Measurements from ENCODE around the gene FABP6.
A peak's percentile ranks its signal among the peaks of the same experiment; 100 is the strongest.
"Not testable (repeated sequence)": the region's sequence is repeated elsewhere in the genome, so short reads cannot be mapped to it uniquely, and the experiment has no call there.

The FABP6 gene, protein sequence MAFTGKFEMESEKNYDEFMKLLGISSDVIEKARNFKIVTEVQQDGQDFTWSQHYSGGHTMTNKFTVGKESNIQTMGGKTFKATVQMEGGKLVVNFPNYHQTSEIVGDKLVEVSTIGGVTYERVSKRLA

DNA sequence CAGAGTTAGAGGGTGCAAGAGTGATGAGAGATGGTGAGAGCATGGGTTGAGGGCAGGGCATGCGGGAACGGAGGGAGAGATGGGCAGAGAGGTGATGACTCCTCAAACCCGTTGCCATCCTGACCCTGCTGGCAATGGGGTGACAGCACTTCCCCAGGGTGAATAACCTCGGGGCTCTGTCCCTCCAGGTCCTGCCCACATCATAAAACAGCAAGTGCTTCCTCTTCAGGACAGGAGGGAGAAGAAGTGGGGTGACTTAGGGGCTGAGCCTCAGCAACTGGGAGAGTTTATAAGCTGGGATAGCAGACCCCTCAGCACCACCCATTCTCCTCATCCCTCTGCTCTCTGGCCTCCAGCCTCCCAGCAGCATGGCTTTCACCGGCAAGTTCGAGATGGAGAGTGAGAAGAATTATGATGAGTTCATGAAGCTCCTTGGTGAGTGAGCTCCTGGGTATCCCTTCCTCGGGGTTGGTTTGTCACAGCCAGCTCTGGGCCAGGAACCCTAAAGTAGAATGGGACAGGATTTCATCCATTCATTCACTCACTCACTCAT is at the start of gene FABP6:
Gene FABP6 (plus strand): TSS at position 317 of the 553 bp plus-strand sequence. CDS start 52 bp downstream, at position 369.
- DNase-seq = no peak

DNA sequence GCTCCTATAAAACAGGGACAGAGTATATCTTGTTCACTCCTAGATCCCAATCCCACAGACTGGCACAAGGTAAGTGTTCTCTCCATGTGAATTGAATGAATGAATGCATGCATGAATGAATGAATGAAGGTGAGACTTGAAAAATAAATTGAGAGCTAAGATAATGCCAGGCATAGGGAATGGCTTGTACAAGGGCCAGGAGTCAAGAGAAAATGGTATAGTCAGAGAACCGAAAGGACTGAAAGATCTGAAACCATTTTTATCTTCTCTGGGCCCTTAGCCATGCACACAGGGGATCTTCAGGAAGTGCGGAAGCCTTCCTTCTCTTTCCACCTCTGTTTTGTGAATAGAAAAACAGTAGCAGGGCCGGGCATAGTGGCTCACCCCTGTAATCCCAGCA is 48.4 kb upstream of the FABP6 start:
- no peak for DNase-seq

DNA sequence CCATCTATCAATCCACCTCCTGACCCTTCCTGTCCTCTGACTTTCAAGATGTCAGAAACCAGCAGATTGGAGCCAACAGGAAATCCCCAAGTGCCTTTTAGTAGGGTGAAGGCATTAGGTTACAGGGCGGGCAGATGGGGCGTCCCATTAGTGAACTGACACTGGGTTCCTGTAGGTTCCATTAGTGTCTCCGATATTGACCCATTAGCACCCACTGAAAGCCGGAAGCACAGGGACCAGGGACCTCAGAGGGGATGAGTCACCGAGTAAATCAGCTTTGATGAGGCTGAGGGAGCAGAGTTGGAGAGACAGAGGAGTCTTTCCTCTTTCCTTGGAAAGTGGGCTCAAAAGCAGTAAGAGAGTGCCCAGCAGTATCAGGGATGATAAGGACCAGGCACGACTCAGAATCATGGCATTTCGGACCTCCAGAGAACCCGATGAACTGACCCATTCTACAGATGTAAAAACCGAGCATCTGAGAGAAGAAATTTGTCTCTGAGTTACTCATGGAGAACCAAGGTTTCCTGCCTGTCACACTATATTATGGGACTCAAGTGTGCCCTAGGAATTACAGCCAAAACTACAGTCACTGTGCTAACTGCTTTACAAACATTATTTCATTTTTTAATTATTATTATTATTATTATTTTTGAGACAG is 47.2 kb upstream of the FABP6 start:
- DNase-seq = no peak

DNA sequence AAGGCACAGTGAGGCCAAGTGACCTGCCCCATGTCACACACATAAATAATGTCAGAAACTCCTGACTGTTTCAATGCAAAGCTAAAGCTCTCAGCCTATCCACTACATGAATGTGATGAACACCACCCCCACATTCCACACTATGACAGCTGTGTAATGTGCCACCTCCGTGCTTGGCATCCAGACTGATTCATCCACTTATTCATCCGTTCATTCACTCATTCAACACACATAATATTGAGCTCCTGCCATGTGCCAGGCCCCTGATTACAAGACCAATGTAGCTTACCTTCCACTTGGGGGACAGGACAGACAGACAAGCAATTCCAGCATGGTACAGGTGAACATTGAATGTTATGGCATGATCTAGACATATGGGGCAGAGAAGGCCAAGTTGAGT is 46.2 kb upstream of the FABP6 start:
- no peak for DNase-seq

DNA sequence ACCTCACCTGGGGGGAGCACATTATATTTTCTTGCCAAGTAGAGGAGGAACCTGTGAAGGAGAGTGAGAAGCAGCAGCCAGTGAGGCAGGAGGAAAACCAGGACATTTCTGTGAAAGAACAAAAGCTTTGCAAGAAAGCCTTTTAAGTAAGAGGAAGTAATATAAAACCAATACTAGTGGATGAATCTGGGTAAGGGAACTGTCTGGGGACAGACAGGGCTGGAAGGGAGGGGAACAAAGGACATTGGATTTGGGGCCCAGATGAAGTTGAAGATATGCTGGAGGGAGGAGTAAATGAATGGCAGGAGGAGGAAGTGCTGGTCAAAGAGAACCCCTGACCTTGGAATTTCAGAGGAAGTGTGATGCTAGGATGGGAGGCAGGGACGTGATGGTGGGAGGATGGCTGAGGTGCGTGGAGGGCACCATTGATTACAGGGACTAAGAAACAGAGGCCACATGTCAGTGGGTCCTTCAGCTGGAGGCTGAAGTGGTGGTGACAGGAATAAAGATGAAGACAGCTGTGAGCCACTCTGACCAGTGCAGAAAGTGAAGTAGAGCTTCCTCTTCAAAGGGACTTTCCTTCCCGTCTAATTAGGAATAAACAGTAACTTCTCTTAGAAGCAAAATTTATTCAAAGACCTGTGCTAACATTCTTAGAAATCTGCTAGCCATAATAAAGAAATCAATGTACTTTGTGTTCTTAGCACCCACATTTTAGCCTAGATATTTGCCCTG is 43.5 kb upstream of the FABP6 start:
- DNase-seq = no peak

DNA sequence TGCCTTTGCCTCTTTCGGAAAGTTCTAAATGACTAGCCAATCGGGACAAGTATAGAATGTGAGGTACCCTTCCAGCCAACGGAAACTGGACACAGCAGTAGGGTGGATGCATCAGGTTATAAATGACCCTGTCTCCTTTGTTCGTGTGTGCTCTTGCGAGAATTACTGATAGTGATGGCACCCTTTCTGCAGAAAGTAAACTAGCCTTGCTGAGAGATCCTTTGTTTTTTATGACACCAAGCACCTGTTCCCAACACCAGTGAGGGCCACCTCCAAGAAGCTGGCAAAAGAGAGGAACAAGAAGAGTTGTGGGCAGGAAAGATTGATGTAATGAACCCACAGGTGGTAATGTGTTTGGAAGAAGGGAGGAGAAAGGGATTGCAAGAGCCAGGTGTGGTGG is 42.8 kb upstream of the FABP6 start:
- no peak for DNase-seq

DNA sequence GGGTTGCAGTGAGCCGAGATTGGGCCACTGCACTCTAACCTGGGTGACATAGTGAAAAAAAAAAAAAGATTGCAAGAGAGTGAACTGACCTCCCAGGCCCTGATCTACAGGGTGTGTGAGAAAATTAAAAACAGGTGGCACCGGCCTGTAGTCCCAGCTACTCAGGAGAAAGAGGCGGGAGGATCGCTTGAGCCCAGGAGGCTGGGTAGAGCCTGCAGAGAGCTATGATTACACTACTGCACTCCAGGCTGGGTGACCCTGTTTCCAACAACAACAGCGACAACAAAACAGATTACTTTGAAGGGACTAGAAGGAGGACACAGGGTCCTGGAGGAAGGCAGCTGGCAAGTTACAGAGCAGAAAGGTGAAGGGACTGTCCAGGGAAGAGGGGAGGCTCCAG is 42.2 kb upstream of the FABP6 start:
- no peak for DNase-seq

DNA sequence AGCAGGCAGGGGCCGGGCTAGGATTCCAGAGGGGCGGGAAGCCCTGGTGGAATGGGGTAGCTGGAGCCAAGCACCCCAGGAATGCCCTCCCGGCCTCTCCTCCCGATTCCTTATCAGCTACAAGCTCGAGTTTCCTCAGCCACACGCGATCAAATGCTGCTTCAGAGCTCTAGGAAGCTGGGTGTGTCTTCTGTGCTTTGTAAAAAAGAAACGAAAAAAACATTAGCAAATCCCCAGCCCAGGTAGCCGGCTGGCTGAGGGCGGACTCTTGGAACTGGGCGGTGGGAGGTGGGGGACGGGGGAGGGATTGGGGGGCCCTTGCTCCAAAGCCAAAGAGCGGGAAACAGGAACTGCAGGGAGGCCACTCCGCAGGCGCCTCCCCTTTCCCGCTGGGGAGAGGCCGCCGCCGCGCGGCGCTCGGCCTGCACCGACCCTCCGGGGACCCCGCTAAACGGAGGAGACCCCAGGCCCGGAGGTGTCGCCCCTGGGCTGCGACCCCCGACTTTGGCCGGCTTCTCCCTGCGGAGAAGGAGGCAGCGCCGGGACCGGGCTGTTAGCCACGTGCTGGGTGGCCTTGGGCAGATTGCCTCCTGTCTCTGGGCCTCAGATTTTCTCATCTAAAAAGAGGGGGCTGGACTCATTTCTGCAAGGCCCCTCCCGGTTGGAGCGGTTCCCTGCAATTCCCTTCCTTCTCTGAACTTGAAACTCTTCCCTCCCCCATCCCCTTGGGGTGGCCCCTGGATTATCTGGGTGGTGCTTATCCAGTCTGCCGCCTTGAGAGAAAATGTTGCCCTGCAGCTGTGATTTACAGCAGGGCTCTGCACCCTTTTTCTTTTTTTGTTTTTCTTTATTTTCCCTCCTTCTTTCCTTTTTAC is 40.9 kb upstream of the FABP6 start:
- DNase-seq = no peak

DNA sequence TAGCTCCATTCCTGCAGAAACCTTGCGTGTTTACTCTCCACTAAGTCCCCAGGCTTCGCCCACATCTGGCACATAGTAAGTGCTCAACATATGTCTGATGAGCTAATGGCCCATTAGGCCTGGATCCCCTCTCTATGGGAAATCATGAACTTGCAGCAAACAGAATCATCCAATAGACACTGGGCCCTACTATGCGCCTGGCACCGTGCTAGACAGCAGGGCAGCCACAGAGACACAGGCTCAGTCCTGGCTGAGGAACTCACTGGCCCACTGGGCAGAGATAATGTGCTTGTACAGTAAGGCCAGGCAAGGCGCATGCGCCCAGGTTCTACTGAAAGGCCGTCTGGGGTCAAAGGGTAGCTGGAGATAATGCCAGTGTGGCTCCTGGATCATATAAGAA is 36.9 kb upstream of the FABP6 start:
- DNase-seq = no peak

DNA sequence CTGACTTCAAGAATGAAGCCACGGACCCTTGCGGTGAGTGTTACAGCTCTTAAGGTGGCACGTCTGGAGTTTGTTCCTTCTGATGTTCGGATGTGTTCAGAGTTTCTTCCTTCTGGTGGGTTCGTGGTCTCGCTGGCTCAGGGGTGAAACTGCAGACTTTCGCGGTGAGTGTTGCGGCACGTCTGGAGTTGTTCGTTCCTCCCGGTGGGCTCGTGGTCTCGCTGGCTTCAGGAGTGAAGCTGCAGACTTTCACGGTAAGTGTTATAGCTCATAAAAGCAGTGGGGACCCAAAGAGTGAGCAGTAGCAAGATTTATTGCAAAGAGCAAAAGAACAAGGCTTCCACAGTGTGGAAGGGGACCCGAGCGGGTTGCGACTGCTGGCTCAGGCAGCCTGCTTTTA is 36.2 kb upstream of the FABP6 start:
- DNase-seq = not testable (repeated sequence)

DNA sequence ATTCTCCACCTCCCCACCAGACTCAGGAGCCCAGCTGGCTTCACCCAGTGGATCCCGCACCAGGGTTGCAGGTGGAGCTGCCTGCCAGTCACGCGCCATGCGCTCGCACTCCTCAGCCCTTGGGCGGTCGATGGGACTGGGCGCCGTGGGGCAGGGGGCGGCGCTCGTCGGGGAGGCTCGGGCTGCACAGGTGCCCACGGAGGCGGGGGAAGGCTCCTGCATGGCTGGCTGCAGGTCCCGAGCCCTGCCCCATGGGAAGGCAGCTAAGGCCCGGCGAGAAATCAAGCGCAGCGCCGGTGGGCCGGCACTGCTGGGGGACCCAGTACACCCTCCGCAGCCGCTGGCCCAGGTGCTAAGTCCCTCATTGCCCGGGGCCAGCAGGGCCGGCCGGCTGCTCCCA is 35.5 kb upstream of the FABP6 start:
- DNase-seq = not testable (repeated sequence)

DNA sequence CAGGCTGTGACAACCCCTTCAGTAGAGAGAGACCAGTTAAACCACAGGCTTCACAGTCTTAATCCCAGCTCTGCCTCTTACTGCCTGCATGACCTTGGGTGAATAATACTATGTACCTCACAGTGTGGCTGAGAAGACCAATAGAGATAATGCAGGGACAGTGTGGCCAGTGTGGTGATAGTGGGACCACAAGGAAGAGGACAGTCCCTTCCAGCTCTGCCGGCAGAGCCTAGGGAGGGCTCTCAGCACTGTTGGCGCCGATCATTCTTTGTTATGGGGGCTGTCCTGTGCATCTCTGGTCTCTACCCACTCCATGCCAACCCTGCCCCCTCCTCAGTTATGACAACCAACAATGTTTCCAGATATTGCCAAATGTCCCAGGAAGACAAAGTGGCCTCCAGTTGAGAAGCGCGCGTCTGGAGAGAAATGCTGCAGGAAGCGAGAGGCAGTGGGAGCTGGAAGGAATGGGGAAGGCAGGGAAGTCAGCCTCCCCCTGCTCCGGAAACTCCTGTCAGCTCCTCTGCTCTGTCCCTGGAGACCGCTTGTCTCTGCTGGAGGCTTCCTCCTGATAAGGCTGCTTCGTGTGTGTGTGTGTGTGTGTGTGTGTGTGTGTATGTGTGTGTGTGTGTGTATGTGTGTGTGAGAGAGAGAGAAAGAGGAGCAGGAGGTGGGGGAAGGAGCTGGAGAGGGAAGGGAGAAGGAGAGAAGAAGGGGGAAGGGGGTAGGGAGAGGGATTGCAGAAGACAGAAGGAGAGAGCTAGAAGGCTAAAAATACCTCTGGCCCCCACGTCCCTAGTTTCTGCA is 31.8 kb upstream of the FABP6 start:
- no peak for DNase-seq

DNA sequence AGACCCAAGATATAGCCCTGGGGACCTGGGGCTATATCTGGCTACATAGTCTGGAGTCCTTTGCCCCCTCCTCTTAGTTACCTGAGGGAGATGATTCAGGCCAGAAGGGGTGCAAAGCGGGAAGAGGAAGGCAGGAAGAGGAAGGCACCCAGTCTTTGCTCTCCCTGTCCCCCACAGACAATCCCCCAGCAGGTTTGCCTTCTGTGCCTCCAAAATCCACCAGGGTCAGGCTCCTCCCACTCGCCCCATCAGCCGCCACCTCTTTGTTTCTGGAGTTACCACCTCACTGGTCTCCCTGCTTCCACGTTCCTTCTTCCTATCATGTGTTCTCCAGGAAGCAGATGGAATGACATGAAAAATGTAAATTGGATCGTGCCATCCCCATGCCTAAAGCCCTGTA is 31.2 kb upstream of the FABP6 start:
- no peak for DNase-seq

DNA sequence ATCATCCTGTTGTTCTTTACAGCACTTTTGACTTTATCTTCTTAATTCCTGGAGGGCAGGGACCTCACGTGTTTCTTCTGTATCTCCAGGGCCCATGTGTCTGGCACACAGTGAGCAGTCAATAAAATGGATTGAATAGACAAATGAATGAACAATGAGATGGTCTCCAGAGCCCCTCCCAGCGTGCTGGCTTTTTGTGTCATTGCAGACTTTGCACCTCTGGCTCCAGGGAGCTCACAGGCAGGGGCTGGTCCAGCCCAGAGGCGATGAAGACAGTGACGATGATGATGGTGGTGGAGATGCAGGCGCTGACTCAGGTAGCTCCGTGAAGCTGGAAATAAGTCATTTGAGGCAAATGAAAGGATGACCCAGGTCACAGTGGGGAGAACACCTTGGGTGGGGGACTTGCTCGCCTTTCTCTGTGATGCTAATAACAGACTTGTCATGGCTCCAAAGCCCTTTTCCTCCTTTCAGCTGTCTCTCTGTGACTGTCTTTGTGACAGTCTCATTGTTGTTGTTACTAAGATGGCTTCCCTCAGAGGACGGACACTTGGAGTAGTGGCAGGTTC is 30.4 kb upstream of the FABP6 start:
- DNase-seq = no peak

DNA sequence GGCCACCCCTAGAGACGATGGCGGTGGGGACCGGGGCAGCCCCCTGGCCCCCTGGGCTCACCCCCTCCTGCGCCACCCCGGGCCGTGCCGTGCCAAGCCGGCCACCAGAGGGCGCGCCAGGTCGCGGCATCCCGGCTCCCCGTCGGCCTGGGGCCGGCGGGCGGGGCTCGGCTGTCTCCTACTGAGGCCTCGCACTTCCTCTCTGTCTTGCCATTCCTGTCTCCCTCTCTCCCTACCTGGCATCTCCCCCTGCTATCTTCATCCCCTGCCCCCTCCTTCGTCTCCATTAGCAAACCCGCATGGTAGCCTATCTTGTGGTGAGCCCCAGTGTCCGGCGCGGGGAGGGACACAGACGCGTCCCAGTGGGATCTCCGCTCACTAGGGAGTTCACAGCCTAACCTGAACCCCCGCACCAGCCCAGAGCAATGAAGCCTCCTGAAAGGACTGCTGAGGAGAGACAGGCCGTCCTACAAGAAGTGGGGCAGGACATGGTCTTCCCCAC is 29.8 kb upstream of the FABP6 start:
- peak; percentile 83 for DNase-seq

DNA sequence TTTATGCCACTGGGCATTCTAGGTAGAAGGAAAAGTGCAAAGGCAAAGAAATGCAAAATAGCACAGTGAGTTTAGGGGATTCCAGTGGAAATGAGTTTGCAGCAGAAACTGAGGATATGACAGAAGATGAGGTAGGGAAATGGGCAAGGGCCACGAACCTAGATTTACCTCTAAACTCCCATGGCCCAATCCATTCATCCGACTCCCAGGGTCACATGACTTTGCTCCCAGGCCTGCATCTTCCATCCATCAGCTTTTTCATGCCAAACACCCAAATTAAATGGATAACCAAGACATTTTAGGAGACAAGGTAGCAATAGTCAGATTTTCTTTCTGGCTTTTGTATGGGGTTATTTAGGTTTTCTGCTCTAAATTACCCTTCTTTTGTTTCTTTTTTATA is 22.2 kb upstream of the FABP6 start:
- no peak for DNase-seq

DNA sequence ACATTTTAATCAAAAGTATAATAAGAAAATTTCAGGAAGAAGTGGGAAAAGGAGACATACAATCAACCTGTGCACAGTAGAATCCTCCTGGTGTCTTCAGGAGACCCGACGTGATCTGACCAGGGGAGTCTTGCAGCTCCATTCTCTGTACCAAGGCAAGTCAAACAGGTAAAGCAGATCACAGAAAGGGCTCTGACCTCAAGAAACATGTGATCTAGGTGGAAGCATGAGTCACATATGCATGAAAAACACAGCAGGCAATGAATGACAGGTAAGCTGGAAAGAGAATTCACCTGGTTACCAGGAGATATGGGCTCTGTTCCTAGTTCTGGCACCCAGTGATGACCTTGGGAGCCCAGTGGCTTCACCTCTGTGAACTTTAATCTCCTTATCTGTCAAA is 19.4 kb upstream of the FABP6 start:
- DNase-seq = no peak

DNA sequence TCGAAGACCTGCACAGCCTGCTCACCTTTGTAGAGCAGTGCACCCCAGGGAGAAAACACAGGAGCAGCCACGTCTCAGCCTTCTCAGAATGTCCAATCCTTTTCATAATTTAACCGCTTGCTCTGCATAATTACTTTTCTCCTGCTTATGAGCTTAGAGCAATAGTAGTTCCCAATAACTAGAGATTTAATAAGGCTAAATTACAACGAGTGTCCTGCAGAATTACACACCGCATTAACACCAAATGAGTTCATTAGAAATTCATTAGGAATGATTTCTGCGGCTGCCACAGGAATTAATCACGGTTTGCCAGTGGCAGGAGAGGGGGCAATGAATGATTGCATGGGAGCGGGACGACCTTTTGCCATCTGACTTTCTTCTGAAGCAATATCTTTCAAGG is 18.7 kb upstream of the FABP6 start:
- DNase-seq = no peak

DNA sequence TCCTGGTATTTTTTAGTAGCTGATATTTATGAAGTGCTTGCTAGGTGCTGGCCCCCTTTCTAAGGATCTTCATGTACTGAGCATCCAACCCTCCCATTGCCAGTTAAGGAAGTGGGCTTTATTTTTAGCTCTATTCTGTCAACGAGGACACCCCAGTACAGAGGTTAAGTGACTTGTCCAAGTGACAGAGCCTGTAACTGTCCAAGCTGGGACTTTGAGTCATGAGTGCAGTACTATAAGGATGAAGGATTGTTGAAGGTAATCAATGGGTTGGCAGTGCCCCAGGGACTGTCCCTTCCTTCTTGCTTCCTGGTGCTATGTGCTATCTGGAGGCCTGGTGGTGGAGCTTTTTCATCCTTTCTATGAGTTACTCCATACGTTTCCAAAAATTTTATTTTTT is 18.0 kb upstream of the FABP6 start:
- no peak for DNase-seq

DNA sequence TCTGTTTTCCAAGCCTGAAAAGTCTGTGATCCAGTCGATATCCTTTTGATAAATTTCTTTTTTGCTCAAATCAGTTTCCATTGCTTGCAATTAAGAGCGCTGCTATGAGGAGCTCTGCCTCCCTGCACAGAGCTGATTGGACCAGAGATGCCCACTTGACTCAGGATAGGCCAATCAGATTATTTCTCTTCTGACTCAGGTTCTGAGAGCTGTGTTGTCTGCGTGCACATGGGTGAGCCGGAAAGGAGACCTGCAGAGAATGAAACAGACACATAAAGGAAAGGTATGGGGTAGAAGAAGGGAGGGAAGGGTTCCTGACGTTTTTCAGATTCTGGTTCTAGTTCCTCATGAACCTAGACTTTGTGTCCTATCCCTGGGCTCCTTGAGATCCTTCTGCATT is 15.8 kb upstream of the FABP6 start:
- no peak for DNase-seq

DNA sequence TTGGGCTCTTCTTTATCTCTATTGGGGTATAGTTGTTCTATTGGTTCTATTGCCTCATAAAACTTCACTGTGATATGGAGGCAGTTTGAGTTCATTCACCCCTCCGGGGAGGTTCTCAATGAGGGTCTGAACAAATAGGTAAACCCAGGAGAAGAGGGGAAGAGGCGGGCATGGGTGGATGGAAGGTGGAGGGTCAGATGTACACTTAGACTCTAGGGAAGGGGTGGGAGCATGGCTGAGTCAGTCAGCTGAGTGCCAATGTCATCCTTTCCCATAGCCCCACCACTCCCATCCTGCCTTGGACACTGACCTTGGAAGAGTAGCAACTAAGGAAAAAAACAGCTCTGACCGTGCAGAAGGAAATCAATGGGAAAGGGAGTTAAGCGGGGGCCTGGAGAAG is 9.9 kb upstream of the FABP6 start:
- DNase-seq = no peak

DNA sequence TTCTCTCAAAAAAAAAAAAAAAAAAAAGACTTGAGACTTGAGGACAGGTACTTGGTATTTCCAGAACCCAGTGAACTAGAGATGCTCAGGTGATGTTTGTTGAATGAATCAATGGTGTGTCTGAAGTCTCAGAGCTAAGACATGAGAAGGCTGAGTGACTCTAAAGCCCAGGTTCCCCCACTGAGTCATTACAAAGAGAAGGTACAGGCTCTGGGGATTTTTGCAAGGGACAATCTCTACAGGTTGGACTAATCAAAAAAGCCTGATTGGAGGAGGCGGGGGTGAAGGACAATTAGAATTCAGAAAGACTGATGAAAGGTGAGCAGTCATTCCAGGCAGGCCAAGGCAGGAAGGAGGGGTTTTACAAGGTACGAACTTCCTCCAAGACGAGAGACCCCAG is 8.2 kb upstream of the FABP6 start:
- DNase-seq = no peak

Data from activated CD4-positive, alpha-beta T cell treated with anti-CD3 and anti-CD28 coated beads for 48 hours (primary cell).